ENCODE results near the gene AFF2.

DNA sequence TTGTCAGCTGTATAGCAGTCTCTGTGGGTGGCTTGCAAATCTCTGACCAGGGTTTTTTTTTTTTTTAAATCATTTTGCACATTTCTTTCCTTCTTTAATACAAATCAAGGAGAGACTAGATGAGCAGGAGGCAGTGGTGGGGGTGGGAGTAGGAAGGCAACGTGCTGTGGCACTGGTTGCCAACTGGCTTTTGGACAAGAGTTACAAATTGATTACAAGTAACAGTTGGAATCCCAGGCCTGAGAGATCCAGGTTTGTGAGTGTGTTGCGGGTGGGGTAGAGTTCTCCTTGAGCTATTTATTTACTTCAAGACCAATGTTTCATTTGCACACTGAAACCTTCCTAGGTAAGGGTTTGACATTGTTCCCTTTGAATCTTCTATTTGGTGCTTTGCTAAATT lies 325.3 kb downstream of the AFF2 start:
- TF ChIP-seq, protein P1, sequence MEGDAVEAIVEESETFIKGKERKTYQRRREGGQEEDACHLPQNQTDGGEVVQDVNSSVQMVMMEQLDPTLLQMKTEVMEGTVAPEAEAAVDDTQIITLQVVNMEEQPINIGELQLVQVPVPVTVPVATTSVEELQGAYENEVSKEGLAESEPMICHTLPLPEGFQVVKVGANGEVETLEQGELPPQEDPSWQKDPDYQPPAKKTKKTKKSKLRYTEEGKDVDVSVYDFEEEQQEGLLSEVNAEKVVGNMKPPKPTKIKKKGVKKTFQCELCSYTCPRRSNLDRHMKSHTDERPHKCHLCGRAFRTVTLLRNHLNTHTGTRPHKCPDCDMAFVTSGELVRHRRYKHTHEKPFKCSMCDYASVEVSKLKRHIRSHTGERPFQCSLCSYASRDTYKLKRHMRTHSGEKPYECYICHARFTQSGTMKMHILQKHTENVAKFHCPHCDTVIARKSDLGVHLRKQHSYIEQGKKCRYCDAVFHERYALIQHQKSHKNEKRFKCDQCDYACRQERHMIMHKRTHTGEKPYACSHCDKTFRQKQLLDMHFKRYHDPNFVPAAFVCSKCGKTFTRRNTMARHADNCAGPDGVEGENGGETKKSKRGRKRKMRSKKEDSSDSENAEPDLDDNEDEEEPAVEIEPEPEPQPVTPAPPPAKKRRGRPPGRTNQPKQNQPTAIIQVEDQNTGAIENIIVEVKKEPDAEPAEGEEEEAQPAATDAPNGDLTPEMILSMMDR (IDR thresholded peaks at IDR 0.05; ENCODE audit: low read length): no peak
- TF ChIP-seq EZH2 (optimal IDR thresholded peaks at IDR 0.05; ENCODE audit: low read depth, low read length) (no peak), EZH2phosphoT487 (IDR thresholded peaks at IDR 0.05; ENCODE audit: low read length) (no peak)
